NOMO-1 (cell line): Measurements from ENCODE around the gene POU6F2.

Experiments
- DNase-seq, 2 experiments: peaks; one replicate each; lab custom pipeline; 2025; ENCODE audit not compliant: unreplicated experiment in 2 of 2; lab: John Stamatoyannopoulos, UW

Gene POU6F2

GRCh38 chr7:39238234-39238869 lies 260.6 kb downstream of the POU6F2 start:
- no peak for DNase-seq

- DNase-seq = no peak
Measured at GRCh38 chr7:39240864-39241263, 263.2 kb downstream of the POU6F2 start.

GRCh38 chr7:39247576-39247975 lies 269.9 kb downstream of the POU6F2 start:
- DNase-seq = no peak

GRCh38 chr7:39248041-39248691 lies 270.5 kb downstream of the POU6F2 start:
- no peak for DNase-seq

GRCh38 chr7:39248692-39249090 lies 271.0 kb downstream of the POU6F2 start:
- DNase-seq = no peak

- no peak for DNase-seq
Measured at GRCh38 chr7:39249635-39250152, 272.0 kb downstream of the POU6F2 start.

GRCh38 chr7:39252916-39253315 lies 275.2 kb downstream of the POU6F2 start:
- DNase-seq = no peak

GRCh38 chr7:39259391-39260003 lies 281.8 kb downstream of the POU6F2 start:
- no peak for DNase-seq

- no peak for DNase-seq
Measured at GRCh38 chr7:39260279-39260844, 282.7 kb downstream of the POU6F2 start.

GRCh38 chr7:39261771-39262170 lies 284.1 kb downstream of the POU6F2 start:
- DNase-seq = no peak

GRCh38 chr7:39265641-39266591 lies 288.2 kb downstream of the POU6F2 start:
- no peak for DNase-seq

- DNase-seq = no peak
Measured at GRCh38 chr7:39269034-39269433, 291.3 kb downstream of the POU6F2 start.

GRCh38 chr7:39270018-39270417 lies 292.3 kb downstream of the POU6F2 start:
- no peak for DNase-seq

GRCh38 chr7:39271402-39271801 lies 293.7 kb downstream of the POU6F2 start:
- DNase-seq = no peak

GRCh38 chr7:39272111-39272510 lies 294.4 kb downstream of the POU6F2 start:
- DNase-seq = no peak

- no peak for DNase-seq
Measured at GRCh38 chr7:39272691-39273090, 295.0 kb downstream of the POU6F2 start.

- no peak for DNase-seq
Measured at GRCh38 chr7:39280337-39280736, 302.6 kb downstream of the POU6F2 start.

- DNase-seq = no peak
Measured at GRCh38 chr7:39285256-39285655, 307.5 kb downstream of the POU6F2 start.

GRCh38 chr7:39288303-39288702 lies 310.6 kb downstream of the POU6F2 start:
- DNase-seq = no peak

GRCh38 chr7:39291628-39292410 lies 314.1 kb downstream of the POU6F2 start:
- DNase-seq = no peak
